PC-3 (cell line): ENCODE results near the gene MAMDC2. TPM values are rescaled to one million over a fixed set of nuclear protein-coding genes. Genes with fewer than 3 reads are reported as not detected.
A peak's percentile ranks its signal among the peaks of the same experiment; 100 is the strongest.

Source experiments
- ATAC-seq: fragments of 200-7000 bp; cut with Tn5 transposase; 2 replicates; pipeline ENCODE4 v1.9.1; 2020; ENCODE audit warnings: mild to moderate bottlenecking, moderate library complexity
- BruUV-seq: library from RNA; stranded (reverse); fragments of 400-500 nt; replicated peaks from 2 replicates; lab custom pipeline; 2021; lab: Mats Ljungman, UMichigan
- CTCF ChIA-PET: fragments of 300-600 bp; sonication (Branson Sonifier 250); formaldehyde crosslinking; loops from one replicate; lab custom pipeline; 2022; ENCODE audit warnings: antibody characterized with exemption; lab: Charles Lee
- POLR2A ChIA-PET: fragments of 300-600 bp; sonication (Branson Sonifier 250); formaldehyde crosslinking; loops from one replicate; lab custom pipeline; 2022; ENCODE audit warnings: antibody characterized with exemption; ENCODE audit not compliant: unreplicated experiment; lab: Charles Lee
- DNase-seq: peaks from one replicate; pipeline ENCODE4 v3.0.0-alpha.2; 2015
- H2AFZ ChIP-seq: fragments of 300-600 bp; sonication (generic); 2 replicates; pipeline ENCODE4 v1.6.0; 2016; ENCODE audit warnings: antibody characterized with exemption, low read length
- H3F3A ChIP-seq: fragments of 300-600 bp; sonication (generic); one replicate; pipeline ENCODE4 v1.6.0; 2017; ENCODE audit warnings: antibody characterized with exemption, low read length, control low read depth, mild to moderate bottlenecking; ENCODE audit not compliant: unreplicated experiment
- H3K27ac ChIP-seq: fragments of 300-600 bp; sonication (generic); 2 replicates; pipeline ENCODE4 v1.5.1; 2016; ENCODE audit warnings: mild to moderate bottlenecking, low read length
- H3K27me3 ChIP-seq: fragments of 300-600 bp; sonication (generic); 2 replicates; pipeline ENCODE4 v1.6.1; 2016; ENCODE audit warnings: low read length, mixed read lengths
- H3K36me3 ChIP-seq: fragments of 300-600 bp; sonication (generic); 2 replicates; pipeline ENCODE4 v1.6.1; 2016; ENCODE audit warnings: low read depth, mixed run types, low read length, mixed read lengths
- H3K4me1 ChIP-seq: fragments of 300-600 bp; sonication (generic); 2 replicates; pipeline ENCODE4 v1.5.1; 2016; ENCODE audit warnings: low read length; ENCODE audit not compliant: insufficient read depth
- H3K4me2 ChIP-seq: fragments of 300-600 bp; sonication (generic); 2 replicates; pipeline ENCODE4 v1.6.0; 2016; ENCODE audit warnings: low read length
- H3K4me3 ChIP-seq: fragments of 300-600 bp; sonication (generic); 2 replicates; pipeline ENCODE4 v1.5.1; 2016; ENCODE audit warnings: mild to moderate bottlenecking, low read length, mixed read lengths
- H3K79me2 ChIP-seq: fragments of 300-600 bp; sonication (generic); 2 replicates; pipeline ENCODE4 v1.6.1; 2017; ENCODE audit warnings: low read length, mixed read lengths
- H3K9ac ChIP-seq: fragments of 300-600 bp; sonication (generic); 2 replicates; pipeline ENCODE4 v1.6.0; 2016; ENCODE audit warnings: mild to moderate bottlenecking, low read length
- H3K9me2 ChIP-seq: fragments of 300-600 bp; sonication (generic); replicated peaks from 2 replicates; pipeline ENCODE4 v1.6.1; 2016; ENCODE audit warnings: mixed run types, low read length, mixed read lengths
- H3K9me3 ChIP-seq: fragments of 300-600 bp; sonication (generic); 2 replicates; pipeline ENCODE4 v1.6.1; 2016; ENCODE audit warnings: low read length, mixed read lengths
- H4K20me1 ChIP-seq: fragments of 300-600 bp; sonication (generic); 2 replicates; pipeline ENCODE4 v1.6.1; 2016; ENCODE audit warnings: low read length, mixed read lengths
- EZH2 ChIP-seq: fragments of 300-600 bp; sonication (generic); IDR thresholded peaks from one replicate; pipeline ENCODE4 v1.6.1; 2017; ENCODE audit warnings: antibody characterized with exemption, mild to moderate bottlenecking, low read length; ENCODE audit not compliant: unreplicated experiment
- EZH2phosphoT487 ChIP-seq: fragments of 300-600 bp; sonication (generic); IDR thresholded peaks from 2 replicates; pipeline ENCODE4 v1.6.1; 2018; ENCODE audit warnings: mild to moderate bottlenecking, antibody characterized with exemption, low read length, borderline replicate concordance
- intact Hi-C: fragments of 100-400 bp; cut with micrococcal nuclease; formaldehyde crosslinking; loops from 2 replicates; pipeline ENCODE4 v1.9.0; 2023
- total RNA-seq: library from RNA; depleted of rRNA; stranded (reverse); fragments of >200 nt; gene quantifications from 2 replicates; pipeline ENCODE4 v1.2.3, GENCODE V29; 2014
- TF ChIP-seq, protein P1 (sequence below): fragments of 300-600 bp; sonication (generic); conservative IDR thresholded peaks from 2 replicates; pipeline ENCODE4 v1.5.1; 2017; ENCODE audit warnings: antibody characterized with exemption, low read depth, mild to moderate bottlenecking, low read length

Gene MAMDC2
- total RNA-seq, 1 experiment from 2014 or later, result not detected

DNA sequence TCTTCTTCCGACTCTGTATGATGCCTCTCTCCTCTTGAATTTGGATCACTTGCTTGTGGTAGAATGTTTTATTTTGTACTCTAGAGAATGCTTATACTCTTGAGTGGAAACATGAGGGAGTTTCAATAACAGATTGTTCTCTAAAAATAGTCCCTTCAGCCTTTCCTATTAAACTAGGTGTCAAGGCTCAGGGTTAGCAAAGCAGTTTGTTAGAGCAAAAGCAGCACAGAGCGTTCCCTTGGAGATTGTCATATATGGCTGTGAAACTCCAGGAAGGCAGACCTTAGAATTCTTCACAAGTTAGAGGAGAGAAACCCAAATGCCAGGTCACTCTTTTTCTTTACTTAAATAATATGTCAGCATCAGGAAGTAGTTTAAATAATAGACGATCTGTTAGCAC is 33.0 kb downstream of the MAMDC2 start:
- H3K9ac ChIP-seq, result no peak overlapping the region
- TF ChIP-seq EZH2phosphoT487 (no peak), EZH2 (no peak)
- TF ChIP-seq, protein P1, sequence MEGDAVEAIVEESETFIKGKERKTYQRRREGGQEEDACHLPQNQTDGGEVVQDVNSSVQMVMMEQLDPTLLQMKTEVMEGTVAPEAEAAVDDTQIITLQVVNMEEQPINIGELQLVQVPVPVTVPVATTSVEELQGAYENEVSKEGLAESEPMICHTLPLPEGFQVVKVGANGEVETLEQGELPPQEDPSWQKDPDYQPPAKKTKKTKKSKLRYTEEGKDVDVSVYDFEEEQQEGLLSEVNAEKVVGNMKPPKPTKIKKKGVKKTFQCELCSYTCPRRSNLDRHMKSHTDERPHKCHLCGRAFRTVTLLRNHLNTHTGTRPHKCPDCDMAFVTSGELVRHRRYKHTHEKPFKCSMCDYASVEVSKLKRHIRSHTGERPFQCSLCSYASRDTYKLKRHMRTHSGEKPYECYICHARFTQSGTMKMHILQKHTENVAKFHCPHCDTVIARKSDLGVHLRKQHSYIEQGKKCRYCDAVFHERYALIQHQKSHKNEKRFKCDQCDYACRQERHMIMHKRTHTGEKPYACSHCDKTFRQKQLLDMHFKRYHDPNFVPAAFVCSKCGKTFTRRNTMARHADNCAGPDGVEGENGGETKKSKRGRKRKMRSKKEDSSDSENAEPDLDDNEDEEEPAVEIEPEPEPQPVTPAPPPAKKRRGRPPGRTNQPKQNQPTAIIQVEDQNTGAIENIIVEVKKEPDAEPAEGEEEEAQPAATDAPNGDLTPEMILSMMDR, result no peak
- intact Hi-C loops, result no loop called here
- no peak overlapping the region for H3K4me3 ChIP-seq
- ChIA-PET CTCF (no interaction called here), POLR2A (no interaction called here)
- BruUV-seq, result no TSS peak
- H3K79me2 ChIP-seq, result no peaks in the 10 kb centered on the region
- no peak overlapping the region for H2AFZ ChIP-seq
- ATAC-seq (no peak), DNase-seq (no peak)
- H3K4me1 ChIP-seq, result peaks cover 21% of the 10 kb centered on the region; the same call in 1 of the 2 replicates
- peaks cover 33% of the 10 kb centered on the region for H3K27me3 ChIP-seq
- no peaks in the 10 kb centered on the region for H4K20me1 ChIP-seq
- H3K36me3 ChIP-seq, result no peaks in the 10 kb centered on the region
- no peaks in the 10 kb centered on the region for H3K9me2 ChIP-seq
- H3K27ac ChIP-seq, result no peak overlapping the region
- H3F3A ChIP-seq, result no peaks in the 10 kb centered on the region
- H3K4me2 ChIP-seq, result no peak overlapping the region
- no peaks in the 10 kb centered on the region for H3K9me3 ChIP-seq

DNA sequence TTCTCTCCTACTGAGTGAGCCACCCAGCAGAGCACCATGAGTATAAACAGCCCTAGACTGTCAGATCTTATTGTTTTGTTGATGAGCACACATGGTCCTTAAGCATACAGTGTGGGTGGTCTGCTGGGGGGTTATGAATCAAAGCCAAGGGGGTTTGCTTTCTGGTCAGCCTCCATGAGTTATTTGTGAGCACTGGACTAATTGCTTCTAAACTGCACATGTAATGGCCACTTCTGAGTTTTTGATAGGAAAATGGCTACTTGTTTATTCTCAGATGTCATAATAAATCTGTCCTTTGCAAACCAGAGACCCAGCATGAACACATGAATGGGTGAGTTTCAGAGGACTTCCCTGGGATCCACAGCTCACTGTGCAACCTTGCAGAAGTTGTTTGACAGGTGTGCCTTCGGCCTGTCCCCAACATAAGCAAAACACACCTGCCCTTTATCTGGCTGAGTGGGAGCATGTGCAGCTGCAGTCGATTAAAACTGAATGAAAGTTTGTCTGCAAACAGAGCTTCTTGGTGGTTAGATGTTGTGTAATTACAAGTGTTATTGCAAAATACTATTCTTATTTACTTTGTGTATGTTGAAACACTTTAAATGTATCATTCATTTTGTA is 35.9 kb downstream of the MAMDC2 start:
- H3K4me2 ChIP-seq, result no peak overlapping the region
- CTCF ChIA-PET, result no interaction called here
- TF ChIP-seq EZH2, result no peak
- TF ChIP-seq, protein P1, result no peak
- no peak for TF ChIP-seq EZH2phosphoT487
- intact Hi-C loops, result no loop called here
- POLR2A ChIA-PET, result no interaction called here
- H3K36me3 ChIP-seq, result no peaks in the 10 kb centered on the region
- H3K27ac ChIP-seq, result no peak overlapping the region
- H3K4me3 ChIP-seq, result no peak overlapping the region
- no peaks in the 10 kb centered on the region for H3K79me2 ChIP-seq
- no peak overlapping the region for H3K9ac ChIP-seq
- no peak overlapping the region for H2AFZ ChIP-seq
- peak; percentile 35 for DNase-seq
- BruUV-seq, result no TSS peak
- no peaks in the 10 kb centered on the region for H3K9me3 ChIP-seq
- ATAC-seq, result no peak
- H4K20me1 ChIP-seq, result no peaks in the 10 kb centered on the region
- H3K9me2 ChIP-seq, result no peaks in the 10 kb centered on the region
- no peaks in the 10 kb centered on the region for H3F3A ChIP-seq
- H3K4me1 ChIP-seq, result peaks cover 21% of the 10 kb centered on the region; the same call in 1 of the 2 replicates
- peaks cover 26% of the 10 kb centered on the region for H3K27me3 ChIP-seq

DNA sequence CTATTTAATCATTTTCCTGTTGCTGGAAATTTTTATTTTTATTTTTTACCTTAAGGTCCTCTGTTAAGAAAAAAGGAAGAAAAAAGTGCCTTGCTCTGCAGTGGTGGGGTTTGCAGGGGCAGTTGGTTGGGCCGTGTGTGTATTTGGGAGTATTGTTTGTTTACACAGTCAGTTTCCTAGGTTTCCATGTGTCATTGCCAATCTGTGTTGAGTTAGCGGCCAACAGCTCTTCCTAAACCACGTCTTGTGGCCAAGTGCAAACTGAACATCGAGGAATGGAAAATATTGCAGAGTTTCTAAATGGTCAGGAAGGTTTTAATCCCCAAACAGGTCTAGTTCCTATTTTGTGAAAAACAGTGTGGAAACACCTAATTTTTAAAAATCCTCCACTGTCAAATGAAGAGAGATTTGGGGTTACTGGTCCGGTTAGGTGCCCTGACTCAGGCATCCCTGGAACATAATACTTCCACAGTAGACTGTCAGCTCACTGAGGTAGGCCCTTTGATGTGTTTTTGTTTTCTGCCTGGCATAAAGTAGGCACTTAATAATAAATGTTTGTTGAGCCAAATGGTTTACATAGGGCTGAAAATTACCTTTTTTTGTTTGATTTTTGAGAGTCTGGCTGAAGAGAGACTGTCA is 37.0 kb downstream of the MAMDC2 start:
- Histone ChIP-seq H2AFZ (no peak overlapping the region), H3K9me3 (no peaks in the 10 kb centered on the region), H3K27ac (peak overlapping the region; percentile 18; the same call in 1 of the 2 replicates), H3F3A (no peaks in the 10 kb centered on the region), H3K4me3 (no peak overlapping the region), H3K9me2 (no peaks in the 10 kb centered on the region), H3K9ac (no peak overlapping the region), H3K4me1 (peaks cover 21% of the 10 kb centered on the region; the same call in 1 of the 2 replicates), H3K4me2 (peak overlapping the region; percentile 49; the same call in 1 of the 2 replicates), H3K27me3 (peaks cover 16% of the 10 kb centered on the region), H3K36me3 (no peaks in the 10 kb centered on the region), H4K20me1 (no peaks in the 10 kb centered on the region), H3K79me2 (no peaks in the 10 kb centered on the region)
- ATAC-seq (no peak), DNase-seq (peak; percentile 57)
- ChIA-PET CTCF (no interaction called here), POLR2A (no interaction called here)
- intact Hi-C loops, result no loop called here
- BruUV-seq, result no TSS peak
- TF ChIP-seq, protein P1, result no peak
- TF ChIP-seq EZH2phosphoT487 (no peak), EZH2 (no peak)
